Eye (tissue), 1 donor: Measurements from ENCODE around the gene NKD2.
"Not testable (repeated sequence)": the region's sequence is repeated elsewhere in the genome, so short reads cannot be mapped to it uniquely, and the experiment has no call there.

Source experiments
- DNase-seq: peaks from one replicate; pipeline ENCODE4 v3.0.0-alpha.2; 2015

Gene NKD2

GRCh38 chr5:979100-979817 lies 29.3 kb upstream of the NKD2 start:
- DNase-seq: no peak

GRCh38 chr5:980001-980588 lies 28.5 kb upstream of the NKD2 start:
- peak; percentile 77 for DNase-seq

GRCh38 chr5:980966-981365 lies 27.6 kb upstream of the NKD2 start:
- DNase-seq: peak; percentile 77

GRCh38 chr5:981456-981855 lies 27.1 kb upstream of the NKD2 start:
- peak; percentile 60 for DNase-seq

GRCh38 chr5:982377-983237 lies 26.0 kb upstream of the NKD2 start:
- DNase-seq: no peak

- no peak for DNase-seq
These were observed 25.4 kb upstream of the NKD2 start for GRCh38 chr5:983238-983524.

GRCh38 chr5:983568-983967 lies 25.0 kb upstream of the NKD2 start:
- no peak for DNase-seq

- DNase-seq: no peak
These were observed 23.8 kb upstream of the NKD2 start for GRCh38 chr5:984774-985173.

GRCh38 chr5:987761-988160 lies 20.8 kb upstream of the NKD2 start:
- DNase-seq: no peak

- no peak for DNase-seq
These were observed 20.3 kb upstream of the NKD2 start for GRCh38 chr5:988322-988721.

GRCh38 chr5:989961-990530 lies 18.6 kb upstream of the NKD2 start:
- DNase-seq: no peak

GRCh38 chr5:991472-992267 lies 16.9 kb upstream of the NKD2 start:
- no peak for DNase-seq

GRCh38 chr5:994272-994607 lies 14.4 kb upstream of the NKD2 start:
- no peak for DNase-seq

- DNase-seq: no peak
These were observed 13.8 kb upstream of the NKD2 start for GRCh38 chr5:994821-995220.

- no peak for DNase-seq
These were observed 13.3 kb upstream of the NKD2 start for GRCh38 chr5:995318-995717.

GRCh38 chr5:997001-997474 lies 11.6 kb upstream of the NKD2 start:
- no peak for DNase-seq

- no peak for DNase-seq
These were observed 10.9 kb upstream of the NKD2 start for GRCh38 chr5:997711-998110.

GRCh38 chr5:998246-999031 lies 10.2 kb upstream of the NKD2 start:
- DNase-seq: no peak

- DNase-seq: no peak
These were observed 9.5 kb upstream of the NKD2 start for GRCh38 chr5:999032-999501.

- DNase-seq: no peak
These were observed 8.9 kb upstream of the NKD2 start for GRCh38 chr5:999724-1000123.

GRCh38 chr5:1000329-1000728 lies 8.3 kb upstream of the NKD2 start:
- no peak for DNase-seq

GRCh38 chr5:1000831-1001230 lies 7.8 kb upstream of the NKD2 start:
- not testable (repeated sequence) for DNase-seq
